OCI-LY3 (cell line): Measurements from ENCODE around the gene KRT9.
"Not testable (repeated sequence)": the region's sequence is repeated elsewhere in the genome, so short reads cannot be mapped to it uniquely, and the experiment has no call there.

Experiments used
- EZH2phosphoT487 ChIP-seq: fragments of 200-600 bp; shearing (Covaris generic); IDR thresholded peaks from 2 replicates; pipeline ENCODE4 v1.6.1; 2018; ENCODE audit warnings: antibody characterized with exemption, mixed run types, low read depth
- TF ChIP-seq, protein P1 (sequence below): fragments of 200-600, 300-600 bp; sonication (generic); IDR thresholded peaks from 2 replicates; pipeline ENCODE4 v1.5.1; 2014; ENCODE audit warnings: antibody characterized with exemption, low read length, low read depth

- TF ChIP-seq, protein P1, sequence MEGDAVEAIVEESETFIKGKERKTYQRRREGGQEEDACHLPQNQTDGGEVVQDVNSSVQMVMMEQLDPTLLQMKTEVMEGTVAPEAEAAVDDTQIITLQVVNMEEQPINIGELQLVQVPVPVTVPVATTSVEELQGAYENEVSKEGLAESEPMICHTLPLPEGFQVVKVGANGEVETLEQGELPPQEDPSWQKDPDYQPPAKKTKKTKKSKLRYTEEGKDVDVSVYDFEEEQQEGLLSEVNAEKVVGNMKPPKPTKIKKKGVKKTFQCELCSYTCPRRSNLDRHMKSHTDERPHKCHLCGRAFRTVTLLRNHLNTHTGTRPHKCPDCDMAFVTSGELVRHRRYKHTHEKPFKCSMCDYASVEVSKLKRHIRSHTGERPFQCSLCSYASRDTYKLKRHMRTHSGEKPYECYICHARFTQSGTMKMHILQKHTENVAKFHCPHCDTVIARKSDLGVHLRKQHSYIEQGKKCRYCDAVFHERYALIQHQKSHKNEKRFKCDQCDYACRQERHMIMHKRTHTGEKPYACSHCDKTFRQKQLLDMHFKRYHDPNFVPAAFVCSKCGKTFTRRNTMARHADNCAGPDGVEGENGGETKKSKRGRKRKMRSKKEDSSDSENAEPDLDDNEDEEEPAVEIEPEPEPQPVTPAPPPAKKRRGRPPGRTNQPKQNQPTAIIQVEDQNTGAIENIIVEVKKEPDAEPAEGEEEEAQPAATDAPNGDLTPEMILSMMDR = not testable (repeated sequence)
- TF ChIP-seq EZH2phosphoT487 = not testable (repeated sequence)
Measured at GRCh38 chr17:41610061-41610517, 38.2 kb upstream of the KRT9 start.
